Activated CD4-positive, alpha-beta T cell treated with anti-CD3 and anti-CD28 coated beads, Interleukin-2, Interleukin-4, amounts not matched to agents 100 ng/mL and 50 ng/mL, durations not matched to agents 16 hours and 8 hours (primary cell): ENCODE measurements around the gene CRKL.

Experiments used
- DNase-seq: peaks from one replicate; pipeline ENCODE4 v3.0.0-alpha.2; 2020; ENCODE audit warnings: low spot score

CRKL gene

GRCh38 chr22:20952544-20953341 is 35.5 kb downstream of the CRKL start:
- DNase-seq, result no peak

DNA sequence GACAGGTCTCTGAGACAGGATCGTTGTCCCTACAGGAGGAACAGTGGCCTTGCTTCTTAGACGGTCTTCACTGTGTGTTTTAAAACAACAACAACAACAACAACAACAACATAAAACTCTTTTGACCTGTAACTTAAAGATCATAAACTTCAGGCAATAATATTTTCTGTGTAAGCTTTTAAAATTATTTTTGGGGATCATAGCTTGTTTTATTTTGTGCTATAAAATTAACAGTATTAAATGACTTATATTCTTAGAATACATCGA is 36.1 kb downstream of the CRKL start:
- no peak for DNase-seq

- DNase-seq, result no peak
Observed at GRCh38 chr22:20953668-20954500, 36.7 kb downstream of the CRKL start.

DNA sequence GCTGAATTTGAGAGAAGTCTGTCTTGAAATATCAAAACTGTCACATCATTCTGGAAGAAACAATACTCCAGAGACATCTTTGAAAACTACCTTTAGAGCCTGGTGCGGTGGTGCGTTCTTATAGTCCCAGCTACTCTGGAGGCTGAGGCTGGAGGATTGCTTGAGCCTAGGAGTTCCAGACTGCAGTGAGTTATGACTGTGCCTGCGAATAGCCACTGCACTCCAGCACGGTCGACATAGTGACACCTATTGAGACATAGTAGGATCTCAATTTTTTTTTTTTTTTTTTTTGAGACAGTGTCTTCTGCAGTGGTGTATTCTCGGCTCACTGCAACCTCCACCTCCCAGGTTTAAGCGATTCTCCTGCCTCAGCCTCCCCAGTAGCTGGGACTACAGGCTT is 38.3 kb downstream of the CRKL start:
- no peak for DNase-seq

GRCh38 chr22:20956258-20957101 is 39.3 kb downstream of the CRKL start:
- no peak for DNase-seq

- DNase-seq, result no peak
Observed at GRCh38 chr22:20957102-20957682, 40.0 kb downstream of the CRKL start.

DNA sequence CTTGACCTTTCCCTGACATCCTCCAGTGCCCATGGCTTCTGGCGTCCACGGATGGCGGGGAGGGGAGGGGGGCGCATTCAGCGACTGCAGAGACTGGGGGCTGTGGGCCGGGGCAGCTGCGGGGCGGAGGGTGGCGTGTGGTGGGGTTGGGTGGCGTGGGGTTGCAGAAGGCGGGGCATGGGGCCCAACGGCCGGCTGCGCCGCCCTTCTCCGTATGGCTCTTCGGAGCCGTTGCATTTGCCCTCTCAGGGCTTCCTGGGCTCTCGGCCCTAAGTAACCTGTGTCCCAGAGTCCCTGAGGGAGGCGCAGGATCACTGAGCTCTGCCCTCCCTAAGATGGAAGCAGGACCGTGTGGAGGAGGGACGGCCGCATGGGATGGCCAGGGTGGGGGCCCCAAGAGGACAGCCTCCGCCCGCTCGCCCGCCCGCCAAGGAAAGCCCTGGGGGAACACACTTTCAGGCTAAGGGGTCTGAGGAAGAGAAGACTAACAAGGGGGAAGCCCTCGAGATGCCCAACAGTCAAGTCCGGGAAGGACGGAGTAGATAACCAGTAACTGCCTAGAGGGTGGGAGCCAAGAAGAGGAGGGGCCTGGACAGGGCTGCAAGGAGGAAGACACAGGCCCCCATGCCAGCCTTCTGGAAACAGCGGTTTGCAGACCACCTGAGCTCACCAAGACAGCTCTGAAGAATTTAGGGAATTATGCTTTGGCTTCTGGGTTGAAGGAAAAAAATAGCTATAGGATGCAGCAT is 40.6 kb downstream of the CRKL start:
- no peak for DNase-seq

- DNase-seq, result no peak
Observed at GRCh38 chr22:20959578-20960461, 42.6 kb downstream of the CRKL start.

- no peak for DNase-seq
Observed at GRCh38 chr22:20960609-20961008, 43.4 kb downstream of the CRKL start.

GRCh38 chr22:20962491-20962945 is 45.3 kb downstream of the CRKL start:
- no peak for DNase-seq

GRCh38 chr22:20963201-20964052 is 46.2 kb downstream of the CRKL start:
- no peak for DNase-seq

GRCh38 chr22:20964090-20964798 is 47.0 kb downstream of the CRKL start:
- no peak for DNase-seq

GRCh38 chr22:20964799-20965103 is 47.5 kb downstream of the CRKL start:
- DNase-seq, result no peak

DNA sequence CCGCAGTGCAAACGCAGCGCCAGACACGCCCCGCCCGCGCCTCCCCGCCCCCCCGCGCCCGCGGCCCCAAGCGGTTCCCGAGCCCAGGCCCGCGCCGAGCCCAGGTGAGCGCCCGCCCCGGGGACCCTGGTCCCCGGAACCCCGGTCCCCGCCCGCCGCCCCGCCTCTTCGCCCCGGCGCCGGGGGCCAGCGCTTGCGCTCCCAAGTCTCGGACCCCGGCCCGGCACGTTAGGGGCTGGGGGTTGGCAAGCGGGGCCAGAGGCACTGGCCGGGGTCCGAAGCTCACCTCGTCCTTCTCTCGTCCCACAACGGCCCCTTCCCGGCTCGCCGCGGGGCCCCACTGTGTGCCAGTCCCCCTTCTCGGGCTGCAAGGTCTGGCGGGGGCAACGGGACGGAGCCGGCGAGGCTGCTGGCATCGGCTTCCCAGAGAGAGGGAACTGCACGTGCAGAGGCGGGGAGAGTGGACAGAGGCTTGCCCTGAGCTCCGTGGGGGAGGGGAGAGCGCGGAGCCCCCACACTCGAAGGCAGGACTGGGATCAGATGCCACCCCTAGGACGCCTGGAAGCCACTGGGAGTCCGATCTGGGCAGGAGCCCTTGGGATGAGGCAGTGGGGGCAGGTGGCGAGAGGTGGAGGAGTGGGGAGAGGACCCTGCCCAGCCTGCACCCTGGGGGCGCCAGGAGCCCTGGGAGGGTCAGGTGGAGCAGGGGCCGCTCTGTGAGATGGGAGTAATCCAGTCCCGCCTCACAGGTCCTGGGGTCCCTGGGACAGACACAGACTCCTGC is 48.1 kb downstream of the CRKL start:
- no peak for DNase-seq

- no peak for DNase-seq
Observed at GRCh38 chr22:20965888-20966855, 49.0 kb downstream of the CRKL start.

DNA sequence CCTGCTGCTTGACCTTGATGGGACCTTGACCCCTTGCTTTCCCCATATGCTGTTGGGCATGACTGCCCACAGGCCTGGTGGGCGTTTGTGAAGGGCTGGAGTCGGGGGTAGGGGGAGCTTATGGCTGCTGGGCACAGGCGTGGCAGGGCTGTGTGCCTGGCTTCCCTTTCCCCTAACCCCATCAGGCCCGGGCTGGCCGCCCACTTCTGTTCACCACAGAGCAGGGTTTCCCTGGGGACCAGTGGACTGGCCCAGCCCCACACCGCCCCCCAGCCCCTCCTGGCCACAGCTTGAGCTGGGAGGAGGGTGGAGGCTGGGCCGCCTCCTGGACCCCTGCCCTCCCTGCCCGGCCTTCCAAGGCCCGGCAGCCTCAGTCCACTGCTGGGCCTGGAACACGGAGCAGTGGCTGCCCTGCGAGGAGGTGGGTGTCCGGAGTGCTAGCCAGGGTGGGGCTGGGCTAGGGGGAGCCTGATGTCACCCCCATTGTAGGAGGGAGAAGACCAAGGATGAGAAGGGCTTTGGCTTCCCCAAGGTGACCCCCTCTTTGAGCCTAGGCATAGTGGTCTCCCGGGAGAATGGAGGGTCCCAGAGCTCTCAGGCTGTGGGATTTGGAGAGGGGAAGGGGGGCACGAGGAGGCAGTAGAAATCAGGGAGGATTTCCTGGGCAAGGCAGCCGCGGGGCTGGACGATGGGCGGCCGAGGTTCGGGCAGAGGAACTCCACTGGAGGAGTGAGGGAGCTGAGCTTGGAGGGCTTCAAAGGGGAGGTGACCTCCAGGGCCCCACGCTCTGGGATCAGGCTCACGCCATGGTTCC is 49.9 kb downstream of the CRKL start, which contains the start of gene AIFM3:
AIFM3 (plus strand) TSS at position 373 of the 814 bp plus-strand sequence. CDS start 690 bp downstream, outside the sequence.
- no peak for DNase-seq
